ENCODE measurements around the gene NCOA7.

NCOA7 gene

GRCh38 chr6:125939791-125940190 lies 149.0 kb downstream of the NCOA7 start:
- H3K4me1 ChIP-seq (ENCODE audit: insufficient read depth, low read length), result no peaks in the 10 kb centered on the region
- no peak overlapping the region for H3K4me2 ChIP-seq (ENCODE audit: insufficient read depth, low read length)
- no peaks in the 10 kb centered on the region for H4K20me1 ChIP-seq (ENCODE audit: insufficient read depth, low read length)
- TF ChIP-seq EZH2 (IDR thresholded peaks at IDR 0.05; ENCODE audit: borderline replicate concordance, low read depth, low read length, severe bottlenecking), result no peak
- TF ChIP-seq CTCF (IDR thresholded peaks at IDR 0.05; ENCODE audit: borderline replicate concordance, extremely low read depth, low read length, poor library complexity, severe bottlenecking), result no peak
- no peaks in the 10 kb centered on the region for H3K9me3 ChIP-seq (ENCODE audit: insufficient read depth, low read length, severe bottlenecking)
- H3K36me3 ChIP-seq (ENCODE audit: insufficient read depth, low read length), result no peaks in the 10 kb centered on the region
- no peak overlapping the region for H3K9ac ChIP-seq (ENCODE audit: low read depth, low read length)
- ATAC-seq (ENCODE audit: insufficient read depth, low read depth) (no peak), DNase-seq (no peak)
- H3K27me3 ChIP-seq (ENCODE audit: insufficient read depth, low read length, poor library complexity), result peaks cover 8% of the 10 kb centered on the region
- H3K4me3 ChIP-seq (ENCODE audit: low read depth in 1 of 2, low read length in 2 of 2), result no peak overlapping the region
- H3K27ac ChIP-seq (ENCODE audit: low read length), result no peak overlapping the region
- H2AFZ ChIP-seq (ENCODE audit: low read depth, low read length), result no peak overlapping the region
- no peaks in the 10 kb centered on the region for H3K79me2 ChIP-seq (ENCODE audit: insufficient read depth, low read length)

- Histone ChIP-seq H3K4me3 (ENCODE audit: low read depth in 1 of 2, low read length in 2 of 2) (no peak overlapping the region), H3K79me2 (ENCODE audit: insufficient read depth, low read length) (no peaks in the 10 kb centered on the region), H4K20me1 (ENCODE audit: insufficient read depth, low read length) (no peaks in the 10 kb centered on the region), H3K27me3 (ENCODE audit: insufficient read depth, low read length, poor library complexity) (peaks cover 8% of the 10 kb centered on the region), H3K27ac (ENCODE audit: low read length) (no peak overlapping the region), H3K4me1 (ENCODE audit: insufficient read depth, low read length) (no peaks in the 10 kb centered on the region), H3K36me3 (ENCODE audit: insufficient read depth, low read length) (no peaks in the 10 kb centered on the region), H3K4me2 (ENCODE audit: insufficient read depth, low read length) (no peak overlapping the region), H3K9me3 (ENCODE audit: insufficient read depth, low read length, severe bottlenecking) (no peaks in the 10 kb centered on the region), H3K9ac (ENCODE audit: low read depth, low read length) (no peak overlapping the region), H2AFZ (ENCODE audit: low read depth, low read length) (no peak overlapping the region)
- ATAC-seq (ENCODE audit: insufficient read depth, low read depth) (no peak), DNase-seq (no peak)
- TF ChIP-seq CTCF (IDR thresholded peaks at IDR 0.05; ENCODE audit: borderline replicate concordance, extremely low read depth, low read length, poor library complexity, severe bottlenecking) (no peak), EZH2 (IDR thresholded peaks at IDR 0.05; ENCODE audit: borderline replicate concordance, low read depth, low read length, severe bottlenecking) (no peak)
Measured at GRCh38 chr6:125940247-125941041, 149.7 kb downstream of the NCOA7 start.

- H3K79me2 ChIP-seq (ENCODE audit: insufficient read depth, low read length), result no peaks in the 10 kb centered on the region
- no peak overlapping the region for H3K4me2 ChIP-seq (ENCODE audit: insufficient read depth, low read length)
- H3K4me3 ChIP-seq (ENCODE audit: low read depth in 1 of 2, low read length in 2 of 2), result no peak overlapping the region
- H3K9ac ChIP-seq (ENCODE audit: low read depth, low read length), result no peak overlapping the region
- no peak for DNase-seq
- no peak overlapping the region for H2AFZ ChIP-seq (ENCODE audit: low read depth, low read length)
- no peaks in the 10 kb centered on the region for H3K36me3 ChIP-seq (ENCODE audit: insufficient read depth, low read length)
- H3K4me1 ChIP-seq (ENCODE audit: insufficient read depth, low read length), result no peaks in the 10 kb centered on the region
- TF ChIP-seq CTCF (IDR thresholded peaks at IDR 0.05; ENCODE audit: borderline replicate concordance, extremely low read depth, low read length, poor library complexity, severe bottlenecking) (no peak), EZH2 (IDR thresholded peaks at IDR 0.05; ENCODE audit: borderline replicate concordance, low read depth, low read length, severe bottlenecking) (no peak)
- peaks cover 8% of the 10 kb centered on the region for H3K27me3 ChIP-seq (ENCODE audit: insufficient read depth, low read length, poor library complexity)
- H3K27ac ChIP-seq (ENCODE audit: low read length), result no peak overlapping the region
- no peak for ATAC-seq (ENCODE audit: insufficient read depth, low read depth)
- no peaks in the 10 kb centered on the region for H3K9me3 ChIP-seq (ENCODE audit: insufficient read depth, low read length, severe bottlenecking)
- H4K20me1 ChIP-seq (ENCODE audit: insufficient read depth, low read length), result no peaks in the 10 kb centered on the region
Measured at GRCh38 chr6:125942672-125943527, 152.1 kb downstream of the NCOA7 start.

Measured in DND-41 (cell line).